GM20000 (cell line): Measurements from ENCODE around the gene SNX14.
A peak's percentile ranks its signal among the peaks of the same experiment; 100 is the strongest.

Source experiments
- DNase-seq: peaks from one replicate; pipeline ENCODE4 v3.0.0; 2012; ENCODE audit warnings: low spot score
- CTCF ChIP-seq: IDR thresholded peaks from 2 replicates; pipeline ENCODE4 v1.5.1; 2012; ENCODE audit warnings: mild to moderate bottlenecking, control low read depth; ENCODE audit errors: extremely low read depth, missing control alignments

Gene SNX14

GRCh38 chr6:85494547-85495536 is 98.8 kb downstream of the SNX14 start:
- no peak for DNase-seq
- no peak for TF ChIP-seq CTCF

- TF ChIP-seq CTCF = no peak
Observed at GRCh38 chr6:85493389-85493788, 100.3 kb downstream of the SNX14 start.

GRCh38 chr6:85490516-85491248 is 103.0 kb downstream of the SNX14 start:
- no peak for DNase-seq

More at GRCh38 chr6:85493389-85493788, 100.3 kb downstream of the SNX14 start:
- DNase-seq = no peak

GRCh38 chr6:85484948-85485347 is 108.7 kb downstream of the SNX14 start:
- no peak for TF ChIP-seq CTCF
- DNase-seq = no peak

More at GRCh38 chr6:85490516-85491248, 103.0 kb downstream of the SNX14 start:
- TF ChIP-seq CTCF = no peak

GRCh38 chr6:85483846-85484245 is 109.8 kb downstream of the SNX14 start:
- no peak for DNase-seq
- TF ChIP-seq CTCF = no peak

GRCh38 chr6:85482905-85483700 is 110.6 kb downstream of the SNX14 start:
- TF ChIP-seq CTCF = peak; percentile 96
- peak; percentile 69 for DNase-seq
